Esophagus squamous epithelium (tissue), 4 donors: ENCODE data around the gene NLRP12.

Experiments used
- CTCF ChIP-seq, 6 experiments: fragments of 450-650 bp in 4 of 6; fragments of 200-600 bp in 2 of 6; sonication (generic) in 2 of 6; IDR thresholded peaks; one replicate each; pipeline ENCODE4 v1.5.1; 2016 to 2019; ENCODE audit warnings: antibody characterized with exemption in 6 of 6, mild to moderate bottlenecking in 4 of 6, moderate library complexity in 4 of 6
- POLR2A ChIP-seq, 4 donors: fragments of 450-650 bp; IDR thresholded peaks; one replicate each; pipeline ENCODE4 v1.6.1; 2017; ENCODE audit warnings: antibody characterized with exemption in 4 of 4, mild to moderate bottlenecking in 4 of 4, moderate library complexity in 3 of 4

GRCh38 chr19:53809518-53810186 lies 14.5 kb downstream of the NLRP12 start:
- TF ChIP-seq POLR2A (IDR thresholded peaks at IDR 0.05) (no peak), CTCF (IDR thresholded peaks at IDR 0.05) (no peak)
